K562 (cell line): ENCODE measurements around the gene AGPAT1. TPM values are rescaled to one million over a fixed set of nuclear protein-coding genes. Genes with fewer than 3 reads are reported as not detected.

ENCODE experiments used
- ADNP ChIP-seq: fragments of 200-800 bp; sonication (Bioruptor generic); IDR thresholded peaks from 2 replicates; pipeline ENCODE4 v1.6.1; 2016; ENCODE audit warnings: missing genetic modification characterization, missing compliant biosample characterization
- CBX3 ChIP-seq, 2 experiments: IDR thresholded peaks; 1 replicate in 1 of 2; 2 replicates in 1 of 2; pipeline ENCODE4 v1.6.1; 2012; ENCODE audit warnings: inconsistent platforms in 2 of 2, low read length in 2 of 2, borderline replicate concordance in 1 of 2, control low read depth in 1 of 2
- CREB5 ChIP-seq: fragments of 250-450 bp; sonication (Bioruptor Pico); IDR thresholded peaks from 2 replicates; pipeline ENCODE4 v1.5.0; 2020; ENCODE audit warnings: mild to moderate bottlenecking
- DLX4 ChIP-seq: fragments of 250-450 bp; sonication (Bioruptor Pico); IDR thresholded peaks from 2 replicates; pipeline ENCODE4 v1.6.1; 2021; ENCODE audit warnings: mild to moderate bottlenecking
- HOXB6 ChIP-seq: fragments of 250-450 bp; sonication (Bioruptor Pico); IDR thresholded peaks from 2 replicates; pipeline ENCODE4 v1.5.1; 2022; ENCODE audit warnings: mild to moderate bottlenecking, borderline replicate concordance
- KLF6 ChIP-seq: fragments of 250-450 bp; sonication (Bioruptor Pico); IDR thresholded peaks from 2 replicates; pipeline ENCODE4 v1.4.0; 2020; ENCODE audit warnings: mild to moderate bottlenecking, moderate library complexity, borderline replicate concordance
- SIX5 ChIP-seq, 2 experiments: IDR thresholded peaks; 2 replicates each; pipeline ENCODE4 v1.6.1; 2011; ENCODE audit warnings: low read length in 2 of 2, borderline replicate concordance in 1 of 2, low read depth in 1 of 2, mild to moderate bottlenecking in 1 of 2, moderate library complexity in 1 of 2; ENCODE audit not compliant: insufficient read depth in 1 of 2
- SMAD4 ChIP-seq: fragments of 250-450 bp; sonication (Bioruptor Pico); conservative IDR thresholded peaks from 2 replicates; pipeline ENCODE4 v1.8.0; 2021; ENCODE audit warnings: inconsistent platforms, mild to moderate bottlenecking, moderate library complexity
- SNRNP70 ChIP-seq: fragments of 200-400 bp; formaldehyde crosslinking; optimal IDR thresholded peaks from 2 replicates; pipeline ENCODE3; 2017; ENCODE audit warnings: low read depth, low read length
- TARDBP ChIP-seq: fragments of 450-650 bp; IDR thresholded peaks from 2 replicates; pipeline ENCODE4 v1.6.1; 2016
- TBL1XR1 ChIP-seq, 2 experiments: IDR thresholded peaks; 2 replicates each; pipeline ENCODE4 v1.6.1; 2012; ENCODE audit warnings: improper control_type of control experiment in 2 of 2, low read length in 2 of 2, mild to moderate bottlenecking in 1 of 2
- THAP12 ChIP-seq: fragments of 250-450 bp; sonication (Bioruptor Pico); IDR thresholded peaks from 2 replicates; pipeline ENCODE4 v1.9.0; 2021; ENCODE audit warnings: mild to moderate bottlenecking, inconsistent platforms
- THAP7 ChIP-seq: fragments of 250-450 bp; sonication (Bioruptor Pico); IDR thresholded peaks from 2 replicates; pipeline ENCODE4 v1.5.0; 2021
- U2AF2 ChIP-seq: fragments of 200-400 bp; formaldehyde crosslinking; optimal IDR thresholded peaks from 2 replicates; pipeline ENCODE3; 2017; ENCODE audit warnings: low read depth, mild to moderate bottlenecking, low read length
- USF2 ChIP-seq: sonication (generic); formaldehyde crosslinking; IDR thresholded peaks from 2 replicates; pipeline ENCODE4 v1.5.0; 2020; ENCODE audit warnings: missing genetic modification reagents
- ZNF217 ChIP-seq: sonication (generic); formaldehyde crosslinking; IDR thresholded peaks from 2 replicates; pipeline ENCODE4 v1.8.0; 2022; ENCODE audit warnings: mild to moderate bottlenecking, missing genetic modification reagents
- ZNF707 ChIP-seq: fragments of 250-450 bp; sonication (Bioruptor Pico); conservative IDR thresholded peaks from 2 replicates; pipeline ENCODE4 v1.8.0; 2022; ENCODE audit warnings: inconsistent platforms, mild to moderate bottlenecking, moderate library complexity
- ZNF780A ChIP-seq: fragments of 250-450 bp; sonication (Bioruptor Pico); IDR thresholded peaks from 2 replicates; pipeline ENCODE4 v1.5.0; 2021; ENCODE audit warnings: mild to moderate bottlenecking
- polyA plus RNA-seq, 8 experiments: library from polyadenylated mRNA; depleted of rRNA in 4 of 8; stranded (reverse) in 5 of 8; unstranded in 3 of 8; fragments of >200 nt; fragmentation: Nextera tagmentation in 2 of 8; fragmentation: Illumina TruSeq in 1 of 8; extraction: Ambion mirVana in 2 of 8; extraction: Trizol in 1 of 8; gene quantifications; 2 replicates each; pipeline versions ENCODE4 v1.2.1 to v1.2.3, GENCODE V29; 2011 to 2014; ENCODE audit warnings: inconsistent platforms in 1 of 8, missing spikeins in 1 of 8
- total RNA-seq, 7 experiments: library from RNA; depleted of rRNA in 6 of 7; stranded (reverse); fragments of >200 nt in 6 of 7; fragmentation: Illumina TruSeq in 2 of 7; extraction: Trizol in 2 of 7; gene quantifications; 2 replicates each; pipeline versions ENCODE4 v1.2.1 to v1.2.3, GENCODE V29; 2011 to 2021; ENCODE audit warnings: low replicate concordance in 1 of 7

AGPAT1 gene
- total and polyA plus RNA-seq, 9 of the 15 experiments (the other 6 are each of a cell fraction or from before 2014, with no cell fraction given), result 37.9 to 176 (median 69.4) TPM

GRCh38 chr6:32154514-32155161 lies 21.2 kb downstream of the AGPAT1 start (continued):
- no peak for TF ChIP-seq DLX4
- TF ChIP-seq CREB5 (CRISPR knock-in tag), result no peak
- peak in 1 of 2 experiments; percentile 9; a peak in 2 of 4 replicates for TF ChIP-seq TBL1XR1 (IDR thresholded peaks at IDR 0.05; ENCODE audit: low read length in 2 of 2)
- TF ChIP-seq ZNF780A, result no peak
- TF ChIP-seq THAP12 (CRISPR knock-in tag), result peak; percentile 85; the same call in 1 of the 2 replicates
- TF ChIP-seq THAP7 (CRISPR knock-in tag), result peak; percentile 26; the same call in 1 of the 2 replicates
- 0 out of 2 replicates have a peak, but pooled peaks have one; percentile 14 for TF ChIP-seq TARDBP
- no peak for TF ChIP-seq KLF6 (CRISPR knock-in tag)
- no peak for TF ChIP-seq U2AF2
- TF ChIP-seq ZNF217 (CRISPR knock-in tag), result no peak
- TF ChIP-seq SNRNP70, result no peak
- TF ChIP-seq SIX5 (IDR thresholded peaks at IDR 0.05; ENCODE audit: borderline replicate concordance in 1 of 2, insufficient read depth in 1 of 2, low read depth in 1 of 2, low read length in 2 of 2), result no peak
- TF ChIP-seq ADNP, result no peak
- TF ChIP-seq CBX3 (IDR thresholded peaks at IDR 0.05; ENCODE audit: borderline replicate concordance in 1 of 2, low read length in 2 of 2), result no peak
- TF ChIP-seq USF2 (CRISPR knock-in tag), result no peak
- TF ChIP-seq HOXB6 (CRISPR knock-in tag), result no peak
- TF ChIP-seq ZNF707 (CRISPR knock-in tag), result no peak
- peak; percentile 61; the same call in 1 of the 2 replicates for TF ChIP-seq SMAD4 (CRISPR knock-in tag)
